Glomerular endothelial cell (primary cell): ENCODE results near the gene MGAT3. TPM values are rescaled to one million over a fixed set of nuclear protein-coding genes. Genes with fewer than 3 reads are reported as not detected.
A peak's percentile ranks its signal among the peaks of the same experiment; 100 is the strongest.
"Not testable (repeated sequence)": the region's sequence is repeated elsewhere in the genome, so short reads cannot be mapped to it uniquely, and the experiment has no call there.

Experiments
- DNase-seq: peaks from one replicate; pipeline ENCODE4 v3.0.0-alpha.2; 2011; ENCODE audit warnings: low read depth, low spot score; ENCODE audit errors: extremely low read depth
- total RNA-seq: library from RNA; depleted of rRNA; stranded (reverse); fragments of >200 nt; gene quantifications from 2 replicates; pipeline ENCODE4 v1.2.3, GENCODE V29; 2015

Gene MGAT3
- total RNA-seq, 1 donor from 2014 or later = 0.12 TPM

DNA sequence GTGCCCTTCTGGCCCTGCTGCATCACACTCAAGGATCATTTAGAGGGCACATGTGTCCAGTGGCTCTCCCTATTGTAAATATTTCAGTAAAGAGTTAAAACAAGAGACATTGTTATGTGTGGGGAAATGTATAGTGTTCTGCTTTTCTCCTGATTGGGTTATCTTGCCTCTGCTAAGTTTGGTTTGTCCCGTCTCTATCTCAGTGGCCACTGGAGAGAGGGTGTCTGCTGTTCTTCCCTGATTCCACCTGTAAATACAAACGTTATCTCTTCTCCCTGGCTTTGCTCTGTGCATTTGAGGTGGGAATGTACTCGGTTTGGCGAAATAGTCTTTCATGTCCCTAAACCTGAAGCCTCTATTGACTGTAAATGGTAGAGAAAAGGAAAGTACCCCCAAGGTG is 51.6 kb downstream of the MGAT3 start:
- DNase-seq = no peak

DNA sequence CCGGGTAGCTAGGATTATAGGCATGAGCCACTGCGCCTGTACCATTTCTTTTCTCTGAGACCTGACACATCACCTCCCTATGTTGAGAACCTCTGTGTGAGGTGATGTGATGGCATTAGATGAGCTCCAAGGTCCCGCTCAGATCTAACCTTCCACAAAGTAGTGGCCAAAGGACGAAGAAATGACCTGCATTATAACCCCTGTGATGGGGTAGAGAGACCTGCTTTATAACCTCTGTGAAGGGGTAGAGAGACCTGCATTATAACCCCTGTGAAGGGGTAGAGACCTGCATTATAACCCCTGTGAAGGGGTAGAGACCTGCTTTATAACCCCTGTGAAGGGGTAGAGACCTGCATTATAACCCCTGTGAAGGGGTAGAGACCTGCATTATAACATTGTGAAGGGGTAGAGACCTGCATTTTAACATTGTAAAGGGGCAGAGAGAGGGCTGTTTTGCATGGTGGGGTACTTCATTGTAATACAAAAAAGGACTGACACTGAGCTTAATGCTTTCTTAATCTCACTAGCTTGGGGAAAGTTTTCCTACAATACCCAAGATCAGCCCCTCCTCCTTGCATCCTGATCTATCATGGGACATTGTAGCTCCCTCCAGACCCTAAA is 53.8 kb downstream of the MGAT3 start:
- DNase-seq = no peak

GRCh38 chr22:39511226-39511625 is 54.4 kb downstream of the MGAT3 start:
- no peak for DNase-seq

- no peak for DNase-seq
Measured at GRCh38 chr22:39512026-39512425, 55.2 kb downstream of the MGAT3 start.

DNA sequence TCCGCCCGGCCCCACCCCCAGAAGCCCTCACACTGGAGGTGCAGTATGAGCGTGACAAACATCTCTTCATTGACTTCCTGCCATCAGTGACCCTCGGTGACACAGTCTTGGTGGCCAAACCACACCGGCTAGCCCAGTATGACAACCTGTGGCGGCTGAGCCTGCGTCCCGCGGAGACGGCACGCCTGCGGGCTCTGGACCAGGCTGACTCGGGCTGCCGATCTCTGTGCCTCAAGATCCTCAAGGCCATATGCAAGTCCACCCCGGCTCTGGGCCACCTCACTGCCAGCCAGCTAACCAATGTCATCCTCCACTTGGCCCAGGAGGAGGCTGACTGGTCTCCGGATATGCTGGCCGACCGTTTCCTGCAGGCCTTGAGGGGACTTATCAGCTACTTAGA is 57.0 kb downstream of the MGAT3 start:
- no peak for DNase-seq

- DNase-seq = no peak
Measured at GRCh38 chr22:39514373-39514973, 57.7 kb downstream of the MGAT3 start.

DNA sequence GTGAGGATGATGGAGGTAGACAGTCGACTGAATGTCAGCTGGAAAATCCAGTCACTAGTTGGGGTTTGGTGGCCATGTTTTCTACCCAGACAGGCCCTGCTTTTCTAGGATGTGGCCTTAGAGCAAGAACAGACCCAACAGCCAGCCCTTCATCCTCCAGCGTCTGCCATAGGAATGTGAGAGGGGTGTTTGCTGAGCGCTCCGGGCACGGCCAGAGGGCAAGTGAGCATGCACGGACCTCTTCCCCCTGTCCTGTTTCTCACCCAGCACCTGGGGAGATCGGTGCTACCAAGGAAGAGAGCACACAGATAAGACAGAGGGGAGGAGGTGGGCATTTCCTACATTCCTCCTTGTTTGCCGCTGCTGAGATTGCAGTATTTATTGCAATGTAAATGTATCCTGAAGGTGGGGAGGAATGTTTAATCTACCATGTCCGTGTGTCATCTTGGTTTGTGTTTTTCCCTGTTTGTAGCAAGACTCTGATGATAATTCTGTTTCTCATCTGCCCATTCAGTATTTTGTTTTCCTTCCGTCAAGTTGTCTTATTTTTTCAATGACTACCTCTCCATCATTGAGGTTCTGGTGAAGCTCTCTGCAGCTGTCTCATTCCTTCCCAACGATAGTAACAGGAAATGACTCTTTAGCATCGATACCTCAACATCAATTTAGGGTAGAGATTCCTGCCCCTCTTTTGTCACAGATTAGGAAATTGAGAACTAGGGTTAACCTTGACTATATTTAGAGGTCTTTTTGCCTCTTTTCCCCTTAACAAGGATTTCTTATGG is 58.6 kb downstream of the MGAT3 start:
- no peak for DNase-seq

DNA sequence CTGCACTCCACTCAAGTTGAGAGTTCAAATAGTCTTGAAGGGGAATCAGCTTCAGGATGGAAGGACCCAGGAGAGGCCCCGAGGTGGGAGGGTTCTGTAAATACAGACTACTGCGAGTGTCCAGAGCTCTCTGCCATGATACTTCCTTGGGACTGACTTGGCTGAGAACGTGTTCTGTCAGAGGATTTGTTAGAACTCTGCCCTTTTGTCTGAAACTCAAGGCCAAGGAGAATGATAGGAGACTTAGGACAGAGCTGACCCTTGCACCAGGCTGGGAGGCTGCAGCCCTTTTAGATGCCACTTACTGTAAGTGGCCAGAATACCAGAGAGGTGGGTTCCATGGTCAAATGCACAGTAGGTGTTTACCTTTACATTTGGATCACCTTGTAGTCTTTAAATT is 60.7 kb downstream of the MGAT3 start:
- DNase-seq = no peak

GRCh38 chr22:39518144-39518786 is 61.5 kb downstream of the MGAT3 start:
- no peak for DNase-seq

DNA sequence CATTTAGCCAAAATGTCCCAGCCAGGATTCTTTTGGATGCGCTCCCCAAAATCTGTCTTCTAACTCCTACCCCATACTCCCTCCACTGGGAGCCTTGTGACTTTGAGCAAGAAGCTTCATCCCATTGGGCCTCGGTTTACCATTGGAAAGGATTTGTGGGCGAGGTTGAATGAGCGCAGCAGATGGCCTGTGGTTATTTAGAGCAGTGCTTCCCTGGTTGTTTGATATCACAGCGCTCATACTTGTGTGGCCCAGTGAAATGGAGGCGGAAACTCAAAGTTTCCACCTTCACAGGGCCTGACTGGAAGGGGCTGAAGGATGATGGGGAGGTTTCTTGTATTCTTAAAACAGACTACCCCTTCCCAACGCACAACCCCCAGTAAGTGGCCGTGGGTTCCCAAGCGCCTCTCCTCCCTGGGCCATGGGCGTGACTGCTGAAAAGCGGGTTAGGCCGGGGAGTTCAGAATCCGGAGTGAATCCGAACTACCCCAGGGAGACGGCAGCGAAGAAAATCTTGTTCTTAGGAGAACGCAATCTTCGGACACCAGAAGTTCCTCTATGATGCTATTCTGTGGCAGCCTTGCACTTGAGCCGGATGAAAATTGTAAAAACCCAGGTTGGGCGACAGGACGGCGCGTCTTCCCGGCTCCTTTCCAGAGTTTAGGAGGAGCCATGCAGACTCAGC is 62.3 kb downstream of the MGAT3 start:
- no peak for DNase-seq

DNA sequence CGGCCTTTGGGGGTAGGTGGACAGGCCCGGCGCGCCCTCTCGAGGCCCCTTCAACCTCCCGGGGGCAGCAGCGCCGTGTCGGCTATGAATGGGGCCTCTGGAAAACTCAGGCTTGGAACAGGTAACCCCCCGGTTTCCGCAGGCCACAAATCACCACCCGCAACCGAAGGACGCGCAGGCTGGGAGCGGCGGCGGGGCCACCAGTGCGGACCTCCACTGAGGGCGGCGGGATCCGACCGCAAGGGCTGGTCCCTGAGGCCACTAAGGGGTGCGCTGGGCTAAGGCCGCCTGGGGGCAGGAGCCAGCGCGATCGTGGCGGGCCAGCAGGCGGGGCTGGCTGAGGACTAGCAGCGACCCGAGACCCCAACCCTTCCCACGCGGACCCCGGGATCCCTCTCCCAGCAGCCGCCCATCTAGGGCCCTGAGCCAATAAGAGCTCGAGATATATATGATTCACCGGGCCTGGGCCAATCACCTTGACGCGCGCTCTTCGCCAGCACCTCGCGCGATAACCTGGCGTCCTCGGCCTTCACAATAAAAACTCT is 62.9 kb downstream of the MGAT3 start:
- peak; percentile 95 for DNase-seq

- DNase-seq = no peak
Measured at GRCh38 chr22:39520226-39521105, 63.7 kb downstream of the MGAT3 start, which contains the start of gene ATF4. ATF4 (plus strand) TSS chr22:39520562; CDS start chr22:39521446, 884 bp downstream.

DNA sequence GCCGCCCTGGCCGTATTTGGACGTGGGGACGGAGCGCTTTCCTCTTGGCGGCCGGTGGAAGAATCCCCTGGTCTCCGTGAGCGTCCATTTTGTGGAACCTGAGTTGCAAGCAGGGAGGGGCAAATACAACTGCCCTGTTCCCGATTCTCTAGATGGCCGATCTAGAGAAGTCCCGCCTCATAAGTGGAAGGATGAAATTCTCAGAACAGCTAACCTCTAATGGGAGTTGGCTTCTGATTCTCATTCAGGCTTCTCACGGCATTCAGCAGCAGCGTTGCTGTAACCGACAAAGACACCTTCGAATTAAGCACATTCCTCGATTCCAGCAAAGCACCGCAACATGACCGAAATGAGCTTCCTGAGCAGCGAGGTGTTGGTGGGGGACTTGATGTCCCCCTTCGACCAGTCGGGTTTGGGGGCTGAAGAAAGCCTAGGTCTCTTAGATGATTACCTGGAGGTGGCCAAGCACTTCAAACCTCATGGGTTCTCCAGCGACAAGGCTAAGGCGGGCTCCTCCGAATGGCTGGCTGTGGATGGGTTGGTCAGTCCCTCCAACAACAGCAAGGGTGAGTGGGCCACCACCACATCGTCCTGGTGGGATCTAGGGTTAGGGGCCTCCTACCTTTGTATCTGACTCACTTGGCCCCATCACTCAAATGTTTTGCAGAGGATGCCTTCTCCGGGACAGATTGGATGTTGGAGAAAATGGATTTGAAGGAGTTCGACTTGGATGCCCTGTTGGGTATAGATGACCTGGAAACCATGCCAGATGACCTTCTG is 64.5 kb downstream of the MGAT3 start:
- DNase-seq = not testable (repeated sequence)

DNA sequence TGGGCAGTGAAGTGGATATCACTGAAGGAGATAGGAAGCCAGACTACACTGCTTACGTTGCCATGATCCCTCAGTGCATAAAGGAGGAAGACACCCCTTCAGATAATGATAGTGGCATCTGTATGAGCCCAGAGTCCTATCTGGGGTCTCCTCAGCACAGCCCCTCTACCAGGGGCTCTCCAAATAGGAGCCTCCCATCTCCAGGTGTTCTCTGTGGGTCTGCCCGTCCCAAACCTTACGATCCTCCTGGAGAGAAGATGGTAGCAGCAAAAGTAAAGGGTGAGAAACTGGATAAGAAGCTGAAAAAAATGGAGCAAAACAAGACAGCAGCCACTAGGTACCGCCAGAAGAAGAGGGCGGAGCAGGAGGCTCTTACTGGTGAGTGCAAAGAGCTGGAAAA is 65.3 kb downstream of the MGAT3 start:
- DNase-seq = not testable (repeated sequence)

DNA sequence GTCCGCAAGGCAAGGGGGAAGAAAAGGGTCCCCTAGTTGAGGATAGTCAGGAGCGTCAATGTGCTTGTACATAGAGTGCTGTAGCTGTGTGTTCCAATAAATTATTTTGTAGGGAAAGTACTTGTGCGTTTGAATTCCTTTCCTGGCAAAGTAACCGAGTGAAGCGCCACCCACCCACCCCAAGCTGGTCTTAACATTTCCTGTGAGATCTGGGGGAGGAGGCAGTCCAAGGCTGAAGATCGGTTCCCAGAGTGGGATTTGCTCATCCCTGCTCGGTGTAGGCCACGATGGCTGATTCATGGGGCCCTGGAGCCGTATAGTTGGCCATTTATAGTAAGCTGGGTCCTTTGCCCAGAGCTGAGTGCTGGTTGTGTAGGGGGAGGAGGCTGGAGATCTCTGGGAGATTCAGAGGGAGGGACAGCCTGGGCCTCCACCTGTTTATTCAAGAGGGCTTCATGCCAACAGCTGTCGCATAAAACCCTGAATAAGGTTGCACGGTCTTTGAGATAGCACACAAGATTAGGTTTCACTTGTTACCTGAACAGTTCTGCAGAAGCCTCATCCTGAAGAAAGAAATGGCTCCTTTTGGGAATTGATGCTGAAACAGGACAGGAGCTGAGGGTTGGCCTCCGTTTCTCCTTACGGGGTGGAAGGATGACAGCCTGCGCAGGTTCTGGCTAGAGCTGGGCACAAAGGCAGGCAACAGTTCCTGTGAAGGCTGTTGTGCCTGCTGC is 65.9 kb downstream of the MGAT3 start:
- no peak for DNase-seq

GRCh38 chr22:39524089-39524752 is 67.4 kb downstream of the MGAT3 start:
- DNase-seq = no peak

DNA sequence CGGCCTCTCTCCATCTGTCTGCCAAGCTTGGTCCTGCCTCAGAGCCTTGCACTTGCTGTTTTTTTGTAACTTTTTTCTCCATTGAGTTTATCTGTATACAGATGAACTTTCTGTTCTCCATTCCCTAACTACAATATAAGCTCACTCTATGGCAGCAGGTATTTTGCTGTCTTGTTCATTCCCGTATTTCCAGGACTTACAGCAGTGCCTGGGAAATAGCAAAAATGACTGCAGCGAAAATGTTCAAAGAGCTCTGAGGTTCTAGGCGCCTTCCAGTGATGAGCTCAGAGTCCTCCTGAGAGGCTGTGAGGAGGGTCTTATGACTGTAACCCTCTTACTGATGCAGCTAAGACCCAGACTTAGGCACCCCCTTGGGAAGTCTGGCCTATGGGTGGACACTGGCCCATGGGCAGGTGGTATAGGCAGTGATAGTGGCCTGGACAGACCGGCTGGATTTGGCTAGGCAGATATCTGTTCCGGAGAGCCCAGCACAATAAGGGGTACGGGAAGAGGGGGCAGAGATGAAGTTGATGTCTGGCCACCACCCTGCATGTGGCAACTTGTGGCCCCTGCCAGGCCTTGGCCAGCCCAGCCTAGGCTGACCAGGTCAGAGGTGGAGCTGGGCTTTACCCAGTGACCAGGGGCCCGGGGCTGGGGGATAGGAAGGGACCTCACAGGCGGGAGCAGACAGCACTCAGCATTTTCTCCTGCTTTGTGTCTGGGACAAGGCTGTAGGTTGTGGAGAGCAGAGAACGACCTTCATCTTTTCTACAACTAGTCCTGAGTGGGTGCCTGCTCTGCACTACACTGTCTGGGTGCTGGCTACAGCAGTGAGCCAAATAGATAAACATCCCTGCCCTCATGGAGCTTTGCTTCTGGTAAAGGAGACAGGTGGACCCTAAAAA is 68.2 kb downstream of the MGAT3 start:
- DNase-seq = no peak
